ENCODE measurements around the gene TMEM131. TPM values are rescaled to one million over a fixed set of nuclear protein-coding genes. Genes with fewer than 3 reads are reported as not detected.

TMEM131 gene
- total and polyA plus RNA-seq, 2 of the 8 experiments (the other 6 are each of a cell fraction or from before 2014, with no cell fraction given), result 9.7 to 22.9 TPM

DNA sequence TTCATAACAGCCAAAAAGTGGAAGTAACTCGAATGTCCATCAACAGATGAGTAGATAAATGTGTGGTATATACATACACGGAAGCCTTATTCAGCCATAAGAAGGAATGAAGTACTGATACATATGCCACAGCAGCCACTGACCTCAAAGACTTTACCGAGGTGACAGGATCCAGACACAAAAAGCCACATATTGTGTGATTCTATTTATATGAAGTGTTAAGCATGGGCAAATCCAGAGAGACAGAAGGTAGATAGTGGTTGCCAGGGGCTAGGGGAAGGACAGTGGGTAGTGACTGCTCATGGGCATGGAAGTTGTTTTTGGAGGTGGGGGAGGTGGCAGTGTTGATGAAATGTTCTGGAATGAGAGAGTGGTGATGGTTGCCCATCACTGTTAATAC, 248.5 kb downstream of the TMEM131 start (continued):
- TF ChIP-seq HDAC6 (IDR thresholded peaks at IDR 0.05; ENCODE audit: low read depth, low read length) (no peak), TBP (IDR thresholded peaks at IDR 0.05; ENCODE audit: low read depth, low read length) (no peak), SIN3A (conservative IDR thresholded peaks at IDR 0.05 in 1 of 2, IDR thresholded peaks at IDR 0.05 in 1 of 2; ENCODE audit: low read depth in 1 of 2, low read length in 2 of 2) (no peak), MAFK (IDR thresholded peaks at IDR 0.05; ENCODE audit: low read depth, low read length) (no peak)

All from H1 (cell line).